WTC11 (cell line): ENCODE results near the gene GTPBP6. TPM values are rescaled to one million over a fixed set of nuclear protein-coding genes. Genes with fewer than 3 reads are reported as not detected.

Experiments
- ATAC-seq: fragments of 200-7000 bp; cut with Tn5 transposase; 2 replicates; pipeline ENCODE4 v1.10.0; 2021; ENCODE audit warnings: mild to moderate bottlenecking, moderate library complexity
- CTCF ChIA-PET: fragments of 300-600 bp; sonication (Branson Sonifier 250); formaldehyde crosslinking; loops from one replicate; lab custom pipeline; 2021; ENCODE audit warnings: antibody characterized with exemption; lab: Charles Lee
- POLR2A ChIA-PET: fragments of 350-600 bp; sonication (Branson Sonifier 250); formaldehyde crosslinking; loops from one replicate; lab custom pipeline; 2021; ENCODE audit warnings: antibody characterized with exemption; lab: Charles Lee
- DNase-seq: peaks from one replicate; pipeline ENCODE4 v3.0.0; 2021; ENCODE audit warnings: low spot score
- H3K27ac Mint-ChIP-seq: 2 replicates; pipeline ENCODE4 v1.8.0; 2021; ENCODE audit warnings: mixed read lengths
- H3K27me3 Mint-ChIP-seq: 2 replicates; pipeline ENCODE4 v1.8.0; 2021; ENCODE audit warnings: low read depth, mild to moderate bottlenecking, moderate library complexity, mixed read lengths
- H3K36me3 Mint-ChIP-seq: 2 replicates; pipeline ENCODE4 v1.8.0; 2021; ENCODE audit warnings: mixed read lengths
- H3K4me1 Mint-ChIP-seq: 2 replicates; pipeline ENCODE4 v1.8.0; 2022; ENCODE audit warnings: mixed read lengths
- H3K4me3 Mint-ChIP-seq: 2 replicates; pipeline ENCODE4 v1.8.0; 2021; ENCODE audit warnings: mild to moderate bottlenecking, moderate library complexity, mixed read lengths
- H3K9me3 Mint-ChIP-seq: 2 replicates; pipeline ENCODE4 v1.8.0; 2021; ENCODE audit warnings: mixed read lengths
- ATF3 ChIP-seq: sonication (generic); formaldehyde crosslinking; conservative IDR thresholded peaks from 2 replicates; pipeline ENCODE4 v1.8.1; 2022; ENCODE audit warnings: mild to moderate bottlenecking, missing genetic modification reagents
- CREM ChIP-seq: sonication (generic); formaldehyde crosslinking; IDR thresholded peaks from 2 replicates; pipeline ENCODE4 v1.8.1; 2022; ENCODE audit warnings: mild to moderate bottlenecking, missing genetic modification reagents, moderate library complexity
- E2F1 ChIP-seq: sonication (generic); formaldehyde crosslinking; IDR thresholded peaks from 2 replicates; pipeline ENCODE4 v1.8.0; 2022; ENCODE audit warnings: mild to moderate bottlenecking, missing genetic modification reagents
- E2F4 ChIP-seq: sonication (generic); formaldehyde crosslinking; IDR thresholded peaks from 2 replicates; pipeline ENCODE4 v1.8.1; 2022; ENCODE audit warnings: low read depth, mild to moderate bottlenecking, moderate library complexity, missing genetic modification reagents, borderline replicate concordance
- E2F5 ChIP-seq: sonication (generic); formaldehyde crosslinking; IDR thresholded peaks from 2 replicates; pipeline ENCODE4 v1.8.1; 2022; ENCODE audit warnings: mild to moderate bottlenecking, moderate library complexity, missing genetic modification reagents
- EMX1 ChIP-seq: fragments of 250-450 bp; sonication (Bioruptor Pico); IDR thresholded peaks from 2 replicates; pipeline ENCODE4 v1.8.0; 2021; ENCODE audit warnings: mild to moderate bottlenecking
- FOXJ3 ChIP-seq: sonication (generic); formaldehyde crosslinking; IDR thresholded peaks from 2 replicates; pipeline ENCODE4 v1.9.0; 2021; ENCODE audit warnings: missing genetic modification reagents, mild to moderate bottlenecking, borderline replicate concordance
- JUN ChIP-seq: sonication (generic); formaldehyde crosslinking; IDR thresholded peaks from 2 replicates; pipeline ENCODE4 v1.8.0; 2023; ENCODE audit warnings: mild to moderate bottlenecking, missing genetic modification reagents
- NR3C1 ChIP-seq: sonication (generic); formaldehyde crosslinking; conservative IDR thresholded peaks from 2 replicates; pipeline ENCODE4 v1.8.1; 2023; ENCODE audit warnings: low read depth, mild to moderate bottlenecking, missing genetic modification reagents
- OVOL2 ChIP-seq: fragments of 250-450 bp; sonication (Bioruptor Pico); IDR thresholded peaks from 2 replicates; pipeline ENCODE4 v1.9.0; 2021; ENCODE audit warnings: mild to moderate bottlenecking, borderline replicate concordance
- RORB ChIP-seq: fragments of 250-450 bp; sonication (Bioruptor Pico); IDR thresholded peaks from 2 replicates; pipeline ENCODE4 v1.9.0; 2021; ENCODE audit warnings: mild to moderate bottlenecking
- TCF7 ChIP-seq: sonication (generic); formaldehyde crosslinking; IDR thresholded peaks from 2 replicates; pipeline ENCODE4 v1.8.0; 2022; ENCODE audit warnings: mild to moderate bottlenecking, low read depth, missing genetic modification reagents, moderate library complexity
- ZBTB21 ChIP-seq: sonication (generic); formaldehyde crosslinking; IDR thresholded peaks from 2 replicates; pipeline ENCODE4 v1.8.1; 2023; ENCODE audit warnings: mild to moderate bottlenecking, missing genetic modification reagents, borderline replicate concordance
- ZNF121 ChIP-seq: sonication (generic); formaldehyde crosslinking; IDR thresholded peaks from 2 replicates; pipeline ENCODE4 v1.8.0; 2023; ENCODE audit warnings: missing genetic modification reagents
- ZNF317 ChIP-seq: sonication (generic); formaldehyde crosslinking; IDR thresholded peaks from 2 replicates; pipeline ENCODE4 v1.8.1; 2023; ENCODE audit warnings: low read depth, mild to moderate bottlenecking, moderate library complexity, missing genetic modification reagents, borderline replicate concordance
- ZNF671 ChIP-seq: fragments of 250-450 bp; sonication (Bioruptor Pico); IDR thresholded peaks from 2 replicates; pipeline ENCODE4 v1.8.0; 2021; ENCODE audit warnings: mild to moderate bottlenecking
- total RNA-seq: library from RNA; stranded (reverse); gene quantifications from 3 replicates; pipeline ENCODE4 v1.2.3, GENCODE V29; 2021
- TF ChIP-seq, protein P1 (sequence below): sonication (generic); formaldehyde crosslinking; IDR thresholded peaks from 2 replicates; pipeline ENCODE4 v1.8.1; 2023; ENCODE audit warnings: mild to moderate bottlenecking, missing genetic modification reagents, moderate library complexity
- TF ChIP-seq, protein P2 (sequence below): sonication (generic); formaldehyde crosslinking; IDR thresholded peaks from 2 replicates; pipeline ENCODE4 v1.8.1; 2023; ENCODE audit warnings: mild to moderate bottlenecking, missing genetic modification reagents, borderline replicate concordance
- TF ChIP-seq, protein P3 (sequence below): fragments of 250-450 bp; sonication (Bioruptor Pico); conservative IDR thresholded peaks from 2 replicates; pipeline ENCODE4 v1.9.0; 2021; ENCODE audit warnings: mild to moderate bottlenecking
- TF ChIP-seq, protein P4 (sequence below): sonication (generic); formaldehyde crosslinking; IDR thresholded peaks from 2 replicates; pipeline ENCODE4 v1.8.0; 2022; ENCODE audit warnings: mild to moderate bottlenecking, missing genetic modification reagents
- TF ChIP-seq, protein P5 (sequence below): fragments of 250-450 bp; sonication (Bioruptor Pico); IDR thresholded peaks from 2 replicates; pipeline ENCODE4 v1.9.0; 2021; ENCODE audit warnings: mild to moderate bottlenecking

The GTPBP6 gene
- total RNA-seq, 1 experiment from 2014 or later = 63.9 TPM

GRCh38 chrX:333611-334311 lies 15.2 kb upstream of the GTPBP6 start (continued):
- no peak for TF ChIP-seq E2F5 (CRISPR knock-in tag)
- no peak for TF ChIP-seq JUN (CRISPR knock-in tag)
- no peak for TF ChIP-seq RORB
- no peak for TF ChIP-seq ZNF671 (CRISPR knock-in tag)
- TF ChIP-seq CREM = no peak
- no peak for TF ChIP-seq ZNF317 (CRISPR knock-in tag)
- TF ChIP-seq, all 79 proteins: peak for 0

GRCh38 chrX:332916-333610 lies 14.5 kb upstream of the GTPBP6 start:
- no peak overlapping the region for H3K27ac Mint-ChIP-seq
- peaks cover 18% of the 10 kb centered on the region for H3K36me3 Mint-ChIP-seq
- H3K27me3 Mint-ChIP-seq = 0 out of 2 replicates have a peak, but pooled peaks cover 3% of the 10 kb centered on the region
- ATAC-seq (no peak), DNase-seq (no peak)
- TF ChIP-seq, protein P1, sequence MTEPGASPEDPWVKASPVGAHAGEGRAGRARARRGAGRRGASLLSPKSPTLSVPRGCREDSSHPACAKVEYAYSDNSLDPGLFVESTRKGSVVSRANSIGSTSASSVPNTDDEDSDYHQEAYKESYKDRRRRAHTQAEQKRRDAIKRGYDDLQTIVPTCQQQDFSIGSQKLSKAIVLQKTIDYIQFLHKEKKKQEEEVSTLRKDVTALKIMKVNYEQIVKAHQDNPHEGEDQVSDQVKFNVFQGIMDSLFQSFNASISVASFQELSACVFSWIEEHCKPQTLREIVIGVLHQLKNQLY (CRISPR knock-in tag) = no peak
- TF ChIP-seq E2F1 (CRISPR knock-in tag) = no peak
- no peak for TF ChIP-seq ZNF671 (CRISPR knock-in tag)
- TF ChIP-seq OVOL2 = no peak
- no peak for TF ChIP-seq ATF3 (CRISPR knock-in tag)
- no peak for TF ChIP-seq EMX1 (CRISPR knock-in tag)
- TF ChIP-seq, protein P2, sequence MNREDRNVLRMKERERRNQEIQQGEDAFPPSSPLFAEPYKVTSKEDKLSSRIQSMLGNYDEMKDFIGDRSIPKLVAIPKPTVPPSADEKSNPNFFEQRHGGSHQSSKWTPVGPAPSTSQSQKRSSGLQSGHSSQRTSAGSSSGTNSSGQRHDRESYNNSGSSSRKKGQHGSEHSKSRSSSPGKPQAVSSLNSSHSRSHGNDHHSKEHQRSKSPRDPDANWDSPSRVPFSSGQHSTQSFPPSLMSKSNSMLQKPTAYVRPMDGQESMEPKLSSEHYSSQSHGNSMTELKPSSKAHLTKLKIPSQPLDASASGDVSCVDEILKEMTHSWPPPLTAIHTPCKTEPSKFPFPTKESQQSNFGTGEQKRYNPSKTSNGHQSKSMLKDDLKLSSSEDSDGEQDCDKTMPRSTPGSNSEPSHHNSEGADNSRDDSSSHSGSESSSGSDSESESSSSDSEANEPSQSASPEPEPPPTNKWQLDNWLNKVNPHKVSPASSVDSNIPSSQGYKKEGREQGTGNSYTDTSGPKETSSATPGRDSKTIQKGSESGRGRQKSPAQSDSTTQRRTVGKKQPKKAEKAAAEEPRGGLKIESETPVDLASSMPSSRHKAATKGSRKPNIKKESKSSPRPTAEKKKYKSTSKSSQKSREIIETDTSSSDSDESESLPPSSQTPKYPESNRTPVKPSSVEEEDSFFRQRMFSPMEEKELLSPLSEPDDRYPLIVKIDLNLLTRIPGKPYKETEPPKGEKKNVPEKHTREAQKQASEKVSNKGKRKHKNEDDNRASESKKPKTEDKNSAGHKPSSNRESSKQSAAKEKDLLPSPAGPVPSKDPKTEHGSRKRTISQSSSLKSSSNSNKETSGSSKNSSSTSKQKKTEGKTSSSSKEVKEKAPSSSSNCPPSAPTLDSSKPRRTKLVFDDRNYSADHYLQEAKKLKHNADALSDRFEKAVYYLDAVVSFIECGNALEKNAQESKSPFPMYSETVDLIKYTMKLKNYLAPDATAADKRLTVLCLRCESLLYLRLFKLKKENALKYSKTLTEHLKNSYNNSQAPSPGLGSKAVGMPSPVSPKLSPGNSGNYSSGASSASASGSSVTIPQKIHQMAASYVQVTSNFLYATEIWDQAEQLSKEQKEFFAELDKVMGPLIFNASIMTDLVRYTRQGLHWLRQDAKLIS = no peak
- no peak for TF ChIP-seq FOXJ3 (CRISPR knock-in tag)
- TF ChIP-seq NR3C1 (CRISPR knock-in tag) = no peak
- TF ChIP-seq E2F4 (CRISPR knock-in tag) = no peak
- no peak for TF ChIP-seq ZNF121 (CRISPR knock-in tag)
- TF ChIP-seq, protein P3, sequence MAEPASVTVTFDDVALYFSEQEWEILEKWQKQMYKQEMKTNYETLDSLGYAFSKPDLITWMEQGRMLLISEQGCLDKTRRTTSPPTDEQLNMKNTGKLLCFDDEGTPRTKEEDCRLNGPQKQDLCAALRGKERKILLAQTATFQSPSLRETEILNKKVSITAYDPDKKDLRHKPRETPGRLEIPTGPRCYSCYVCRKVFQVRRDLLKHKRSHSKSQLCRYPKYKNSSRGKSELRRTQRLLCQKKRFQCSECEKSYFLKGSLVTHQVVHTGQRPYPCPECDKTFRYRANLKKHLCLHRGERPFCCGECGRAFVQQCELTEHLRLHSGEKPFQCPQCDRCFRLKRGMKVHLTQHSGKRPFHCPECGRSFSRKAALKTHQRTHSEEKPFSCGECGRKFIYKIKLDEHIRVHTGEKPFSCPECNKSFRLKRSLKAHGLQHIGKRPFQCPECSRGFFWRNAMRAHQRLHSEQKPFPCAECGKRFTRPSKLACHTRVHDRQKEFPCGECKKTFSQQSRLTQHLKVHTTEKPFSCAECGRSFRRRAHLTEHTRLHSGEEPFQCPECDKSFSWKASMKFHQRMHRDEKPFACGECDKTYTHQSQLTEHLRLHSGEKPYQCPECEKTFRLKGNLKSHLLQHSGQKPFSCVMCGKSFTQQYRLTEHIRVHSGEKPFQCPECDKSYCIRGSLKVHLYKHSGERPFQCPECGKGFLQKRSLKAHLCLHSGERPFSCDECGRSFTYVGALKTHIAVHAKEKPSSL (CRISPR knock-in tag) = no peak
- TF ChIP-seq ZBTB21 = no peak
- TF ChIP-seq, protein P4, sequence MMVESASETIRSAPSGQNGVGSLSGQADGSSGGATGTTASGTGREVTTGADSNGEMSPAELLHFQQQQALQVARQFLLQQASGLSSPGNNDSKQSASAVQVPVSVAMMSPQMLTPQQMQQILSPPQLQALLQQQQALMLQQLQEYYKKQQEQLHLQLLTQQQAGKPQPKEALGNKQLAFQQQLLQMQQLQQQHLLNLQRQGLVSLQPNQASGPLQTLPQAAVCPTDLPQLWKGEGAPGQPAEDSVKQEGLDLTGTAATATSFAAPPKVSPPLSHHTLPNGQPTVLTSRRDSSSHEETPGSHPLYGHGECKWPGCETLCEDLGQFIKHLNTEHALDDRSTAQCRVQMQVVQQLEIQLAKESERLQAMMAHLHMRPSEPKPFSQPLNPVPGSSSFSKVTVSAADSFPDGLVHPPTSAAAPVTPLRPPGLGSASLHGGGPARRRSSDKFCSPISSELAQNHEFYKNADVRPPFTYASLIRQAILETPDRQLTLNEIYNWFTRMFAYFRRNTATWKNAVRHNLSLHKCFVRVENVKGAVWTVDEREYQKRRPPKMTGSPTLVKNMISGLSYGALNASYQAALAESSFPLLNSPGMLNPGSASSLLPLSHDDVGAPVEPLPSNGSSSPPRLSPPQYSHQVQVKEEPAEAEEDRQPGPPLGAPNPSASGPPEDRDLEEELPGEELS (CRISPR knock-in tag) = no peak
- TF ChIP-seq TCF7 (CRISPR knock-in tag) = no peak
- TF ChIP-seq, protein P5, sequence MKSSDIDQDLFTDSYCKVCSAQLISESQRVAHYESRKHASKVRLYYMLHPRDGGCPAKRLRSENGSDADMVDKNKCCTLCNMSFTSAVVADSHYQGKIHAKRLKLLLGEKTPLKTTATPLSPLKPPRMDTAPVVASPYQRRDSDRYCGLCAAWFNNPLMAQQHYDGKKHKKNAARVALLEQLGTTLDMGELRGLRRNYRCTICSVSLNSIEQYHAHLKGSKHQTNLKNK (CRISPR knock-in tag) = no peak
- ChIA-PET CTCF (no interaction called here), POLR2A (no interaction called here)
- no peak overlapping the region for H3K4me3 Mint-ChIP-seq
- H3K9me3 Mint-ChIP-seq = no peaks in the 10 kb centered on the region
- H3K4me1 Mint-ChIP-seq = no peaks in the 10 kb centered on the region
